Superior temporal gyrus (tissue), 1 donor: ENCODE measurements around the gene OMD.
A peak's percentile ranks its signal among the peaks of the same experiment; 100 is the strongest.

Experiments used
- DNase-seq: peaks from one replicate; pipeline ENCODE4 v3.0.0-alpha.2; 2016; ENCODE audit errors: extremely low spot score

Gene OMD, protein sequence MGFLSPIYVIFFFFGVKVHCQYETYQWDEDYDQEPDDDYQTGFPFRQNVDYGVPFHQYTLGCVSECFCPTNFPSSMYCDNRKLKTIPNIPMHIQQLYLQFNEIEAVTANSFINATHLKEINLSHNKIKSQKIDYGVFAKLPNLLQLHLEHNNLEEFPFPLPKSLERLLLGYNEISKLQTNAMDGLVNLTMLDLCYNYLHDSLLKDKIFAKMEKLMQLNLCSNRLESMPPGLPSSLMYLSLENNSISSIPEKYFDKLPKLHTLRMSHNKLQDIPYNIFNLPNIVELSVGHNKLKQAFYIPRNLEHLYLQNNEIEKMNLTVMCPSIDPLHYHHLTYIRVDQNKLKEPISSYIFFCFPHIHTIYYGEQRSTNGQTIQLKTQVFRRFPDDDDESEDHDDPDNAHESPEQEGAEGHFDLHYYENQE

DNA sequence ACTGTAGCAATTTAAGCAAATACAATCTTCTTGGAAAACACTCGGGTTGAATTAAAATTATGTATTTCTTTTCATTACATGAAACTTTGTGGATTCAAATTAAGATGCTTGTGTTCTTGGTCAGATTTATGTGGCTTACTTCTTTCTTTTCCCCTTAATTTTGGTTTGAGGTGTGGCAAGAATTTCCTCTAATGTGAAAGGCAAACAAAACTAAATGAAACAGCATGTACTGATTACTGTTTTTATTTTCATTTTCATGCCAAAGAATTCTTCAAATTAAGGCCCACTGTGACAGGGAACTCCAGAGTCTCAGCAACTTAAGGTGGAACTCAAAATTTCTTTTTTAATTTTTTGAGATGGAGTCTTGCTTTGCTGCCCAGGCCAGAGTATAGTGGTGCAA lies at the start of gene OMD:
Gene OMD (minus strand): TSS at position 132 of the 400 bp plus-strand sequence. CDS start 6,913 bp downstream, outside the sequence.
- no peak for DNase-seq

DNA sequence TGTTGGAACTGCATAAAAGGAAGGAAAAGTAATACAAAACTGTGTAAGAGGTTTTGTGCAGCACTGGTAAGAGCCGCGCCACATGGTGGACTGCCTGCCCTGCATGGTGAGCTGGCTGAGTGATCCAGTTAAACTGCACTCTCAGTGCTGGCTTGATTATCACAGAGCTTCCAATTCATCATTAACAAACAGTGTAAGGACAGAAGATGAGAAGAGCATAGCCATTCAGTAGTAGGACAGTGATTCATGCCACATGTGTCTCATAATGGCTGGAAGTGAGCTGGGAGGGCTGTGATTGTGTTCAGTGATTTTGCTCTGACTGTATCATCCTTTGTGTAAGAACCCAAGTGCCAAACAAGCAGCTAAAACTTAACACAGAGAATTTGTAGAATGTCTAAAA lies 43.9 kb upstream of the OMD start:
- peak; percentile 49 for DNase-seq

DNA sequence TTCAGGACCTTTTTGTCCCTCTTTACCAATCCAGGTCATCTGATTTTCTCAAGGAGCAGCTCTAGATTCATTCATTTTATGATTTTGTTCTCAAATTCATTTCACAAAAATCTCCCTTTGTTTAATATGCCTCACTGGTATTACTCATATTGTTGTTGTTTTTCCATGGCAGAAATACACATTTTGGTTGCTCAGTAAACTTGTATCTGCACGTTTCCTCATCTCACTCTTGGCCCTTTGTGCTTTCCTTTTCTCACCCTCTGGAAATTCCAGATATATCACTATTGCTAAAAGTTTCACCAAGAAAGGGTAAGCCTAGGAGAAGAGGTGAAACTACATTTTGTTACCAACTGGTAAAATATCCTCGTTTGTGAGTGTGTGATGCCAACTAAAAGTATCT lies 43.2 kb upstream of the OMD start:
- no peak for DNase-seq

DNA sequence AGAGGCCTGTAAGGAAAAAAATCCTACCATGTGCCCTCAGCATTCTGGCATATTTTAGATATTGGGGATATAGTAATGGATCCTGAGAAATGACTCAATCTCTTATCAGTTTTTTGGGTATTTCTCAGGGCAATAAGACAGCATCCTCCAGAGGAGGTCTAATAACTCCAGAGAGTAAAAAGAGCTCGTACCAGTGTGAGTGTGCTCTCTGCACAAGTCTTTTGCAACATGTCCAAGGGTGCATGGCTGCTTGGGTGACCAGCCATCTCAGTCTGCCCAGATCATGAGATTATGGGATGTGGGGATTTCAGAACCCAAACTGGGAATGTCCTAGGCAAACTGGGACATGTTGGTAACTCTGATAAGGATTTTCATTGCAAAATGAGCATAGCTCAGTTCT lies 42.8 kb upstream of the OMD start:
- no peak for DNase-seq

DNA sequence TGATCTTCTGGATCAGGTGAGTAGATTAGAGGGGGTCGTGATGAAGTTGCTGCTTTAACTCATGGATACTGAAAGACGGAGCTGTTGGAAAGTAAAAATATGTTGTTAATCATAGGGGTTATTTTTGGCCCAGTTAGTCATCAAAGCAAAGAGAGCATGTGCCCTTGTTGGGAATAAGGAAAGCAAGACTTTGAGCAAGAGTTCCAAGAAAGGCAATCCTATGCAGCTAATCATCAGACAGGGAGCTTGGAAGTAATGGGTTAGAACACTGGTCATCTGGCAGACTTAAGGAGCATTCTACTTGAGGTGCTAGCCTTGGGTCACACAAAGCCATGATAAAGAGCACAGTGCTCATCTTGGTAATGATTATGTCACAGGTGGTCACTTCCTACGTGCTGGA lies 39.7 kb upstream of the OMD start:
- no peak for DNase-seq

DNA sequence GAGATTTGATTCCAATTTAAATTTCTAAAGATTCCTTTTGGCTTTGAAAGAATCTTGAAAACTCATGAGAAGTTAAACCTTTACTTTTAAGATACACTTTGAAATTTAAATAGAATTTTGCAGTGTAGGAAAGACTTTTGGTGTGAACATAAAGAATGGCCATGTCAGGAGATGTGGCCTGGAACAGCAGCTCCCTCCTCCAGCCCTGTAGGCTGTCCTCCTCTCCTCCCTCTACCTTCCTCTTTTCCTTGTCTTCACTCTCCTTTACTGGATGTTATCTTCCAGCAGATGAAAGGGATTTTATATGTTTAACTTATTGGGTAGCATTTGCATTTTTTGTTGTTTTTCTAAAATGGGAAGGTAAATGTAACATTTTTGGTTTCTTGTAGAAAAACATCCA lies 39.1 kb upstream of the OMD start:
- DNase-seq, result no peak

DNA sequence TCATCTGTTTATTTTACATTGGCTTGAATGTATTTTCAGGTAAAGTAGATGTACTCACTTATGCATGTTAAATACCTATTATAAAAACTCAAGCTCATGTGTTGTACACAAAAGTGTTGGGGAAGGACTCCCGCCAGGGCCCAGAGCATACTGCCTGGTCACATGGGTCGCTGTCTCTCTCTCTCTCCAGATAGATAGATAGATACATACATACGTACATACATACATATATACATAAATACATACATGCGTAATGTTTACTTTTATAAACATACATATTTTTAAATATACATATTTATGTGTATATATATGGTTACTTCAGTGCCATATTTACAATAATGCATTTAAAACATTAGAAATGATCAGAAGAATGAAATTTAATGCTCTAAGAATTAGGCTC lies 33.3 kb upstream of the OMD start:
- no peak for DNase-seq

DNA sequence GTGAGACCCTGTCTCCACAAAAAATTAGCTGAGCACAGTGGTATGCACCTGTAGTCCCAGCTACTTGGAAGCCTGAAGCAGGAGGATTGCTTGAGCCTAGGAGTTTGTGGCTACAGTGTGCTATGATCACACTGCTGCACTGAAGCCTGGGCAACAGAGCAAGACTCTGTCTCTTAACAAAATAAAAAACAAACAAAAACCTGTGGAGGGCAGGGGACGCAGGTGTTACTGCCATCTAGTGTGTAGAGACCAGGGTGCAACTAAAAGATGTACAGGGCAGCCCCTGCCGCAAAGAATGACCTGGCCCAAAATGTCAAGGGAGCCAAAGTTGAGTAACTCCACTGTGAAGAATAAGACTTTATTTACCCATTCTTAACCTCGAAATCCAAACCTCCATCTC lies 30.9 kb upstream of the OMD start:
- DNase-seq, result no peak

DNA sequence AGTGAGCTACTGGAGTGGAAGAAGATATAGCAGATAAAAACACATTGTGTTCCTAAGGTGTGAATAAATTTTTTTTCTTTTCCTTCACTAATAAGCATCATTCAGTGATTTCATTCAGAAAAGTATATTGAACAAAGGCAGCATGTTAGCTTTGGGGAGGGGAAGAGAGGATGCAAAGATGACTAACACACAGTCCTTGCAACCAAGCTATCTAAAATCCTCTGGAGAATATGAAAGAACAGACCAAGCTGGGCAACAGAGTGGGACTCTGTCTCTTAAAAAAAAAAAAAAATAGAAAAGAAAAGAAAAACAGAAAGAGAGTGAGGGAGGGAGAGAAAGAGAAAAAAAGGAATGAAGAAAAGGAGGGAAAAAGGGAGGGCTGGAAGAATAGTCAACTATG lies 22.3 kb upstream of the OMD start:
- no peak for DNase-seq

DNA sequence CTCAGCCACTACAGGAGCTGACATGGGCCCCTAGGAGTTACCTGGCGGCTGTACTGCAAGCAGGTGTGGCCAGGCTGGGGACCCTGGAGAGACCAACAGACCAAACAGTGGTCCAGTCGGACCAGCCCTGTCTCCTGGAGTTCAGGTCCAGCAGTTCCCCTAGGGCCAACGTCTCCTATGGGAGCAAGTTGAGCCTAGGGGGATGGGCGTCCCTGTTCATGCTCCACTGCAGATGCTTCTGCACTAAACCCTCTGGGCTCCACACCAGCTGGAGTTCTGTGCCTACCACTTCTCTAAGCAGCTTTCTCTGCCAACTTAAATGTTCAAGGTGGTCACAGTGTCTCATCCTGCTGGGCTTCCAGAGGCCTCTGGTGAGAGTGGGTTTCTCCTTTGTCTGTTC lies 20.6 kb upstream of the OMD start:
- no peak for DNase-seq

DNA sequence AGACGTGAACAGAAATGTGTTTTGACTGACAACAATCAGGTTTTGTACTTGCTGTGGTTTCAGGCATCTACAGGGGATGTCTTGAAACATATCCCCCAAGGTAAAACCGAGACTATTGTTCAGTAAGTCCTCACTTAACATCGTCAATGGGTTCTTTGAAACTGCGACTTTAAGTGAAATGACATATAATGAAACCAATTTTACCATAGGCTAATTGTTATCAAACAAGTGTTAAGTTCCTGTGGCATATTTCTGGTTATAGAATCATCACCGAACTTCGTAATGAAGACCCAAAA lies 16.4 kb upstream of the OMD start:
- DNase-seq, result no peak

DNA sequence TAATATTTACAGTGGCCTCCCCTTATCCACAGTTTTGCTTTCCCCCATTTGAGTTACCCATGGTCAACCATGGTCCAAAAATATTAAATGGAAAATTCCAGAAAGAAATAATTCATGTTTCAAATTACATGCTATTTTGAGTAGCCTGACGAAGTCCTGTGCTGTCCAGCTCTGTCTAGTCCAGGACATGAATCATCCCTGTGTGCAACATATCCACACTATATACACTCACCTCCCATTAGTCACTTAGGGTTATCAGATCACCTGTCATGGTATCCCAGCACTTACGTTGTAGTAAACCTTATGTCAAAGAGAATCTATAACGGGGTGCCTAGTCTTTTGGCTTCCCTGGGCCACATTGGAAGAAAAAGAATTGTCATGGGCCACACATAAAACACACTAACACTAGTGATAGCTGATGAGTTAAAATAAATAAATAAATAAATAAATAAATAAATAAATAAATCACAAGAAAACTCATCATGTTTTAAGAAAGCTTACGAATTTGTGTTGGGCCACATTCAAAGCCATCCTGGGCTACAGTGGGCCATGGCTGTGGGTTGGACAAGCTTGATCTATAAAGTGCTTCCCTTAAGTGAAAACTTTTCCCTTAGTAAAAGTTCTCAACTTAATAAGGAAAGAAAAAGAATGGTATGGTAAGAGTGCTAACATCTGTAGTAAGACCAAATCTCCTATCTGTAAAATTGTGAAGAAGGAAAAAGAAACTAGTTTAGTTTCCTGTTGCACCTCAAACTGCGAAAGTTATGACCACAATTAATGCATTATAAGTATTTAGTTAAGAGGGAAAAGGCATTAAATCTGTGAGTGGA lies 15.9 kb upstream of the OMD start:
- DNase-seq, result no peak

DNA sequence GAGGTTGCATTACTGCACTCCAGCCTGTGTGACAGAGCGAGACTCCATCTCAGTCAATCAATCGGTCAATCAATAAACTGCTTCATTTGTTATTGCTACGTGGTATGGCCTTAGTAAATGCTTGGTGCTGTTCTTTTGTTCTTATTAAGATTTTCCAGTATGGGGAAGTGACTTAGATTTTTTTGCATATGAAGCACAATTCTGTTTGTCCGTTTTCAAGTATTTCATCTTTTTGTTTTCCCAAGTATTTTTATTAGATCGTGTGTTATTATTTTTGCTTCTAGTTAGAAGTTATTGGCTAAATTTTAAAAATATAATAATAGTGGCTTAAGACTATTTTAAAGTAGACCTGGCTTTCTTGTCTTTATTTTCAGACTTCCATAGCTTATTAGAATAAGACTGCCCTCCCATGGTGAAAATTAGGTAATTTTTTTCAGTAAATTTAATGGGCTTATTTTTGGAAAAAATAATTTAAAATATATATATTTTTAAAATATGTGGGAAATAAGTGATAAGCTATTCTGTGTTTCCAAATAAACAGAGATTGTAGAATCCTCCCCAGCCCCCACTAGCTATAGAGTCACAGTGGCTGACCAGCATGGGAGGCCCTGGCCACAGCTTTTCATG lies 14.7 kb upstream of the OMD start:
- no peak for DNase-seq

DNA sequence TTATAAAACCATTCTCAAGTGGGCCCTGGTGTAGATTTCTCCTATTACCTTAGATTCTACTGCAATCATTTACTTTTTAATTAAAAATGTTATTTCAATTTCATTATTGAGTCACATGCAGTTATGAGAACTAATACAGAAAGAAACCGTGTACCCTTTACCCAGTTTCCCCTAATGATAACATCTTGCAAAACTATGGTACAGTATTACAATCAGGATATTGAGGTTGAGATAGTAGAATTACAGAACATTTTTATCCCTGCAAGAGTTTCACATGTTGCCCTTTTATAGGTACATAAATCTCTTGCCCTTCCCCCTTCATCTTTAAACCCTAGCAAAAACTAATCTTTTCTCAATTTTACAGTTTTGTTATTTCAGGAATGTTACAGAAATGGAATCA lies 11.0 kb upstream of the OMD start:
- no peak for DNase-seq

DNA sequence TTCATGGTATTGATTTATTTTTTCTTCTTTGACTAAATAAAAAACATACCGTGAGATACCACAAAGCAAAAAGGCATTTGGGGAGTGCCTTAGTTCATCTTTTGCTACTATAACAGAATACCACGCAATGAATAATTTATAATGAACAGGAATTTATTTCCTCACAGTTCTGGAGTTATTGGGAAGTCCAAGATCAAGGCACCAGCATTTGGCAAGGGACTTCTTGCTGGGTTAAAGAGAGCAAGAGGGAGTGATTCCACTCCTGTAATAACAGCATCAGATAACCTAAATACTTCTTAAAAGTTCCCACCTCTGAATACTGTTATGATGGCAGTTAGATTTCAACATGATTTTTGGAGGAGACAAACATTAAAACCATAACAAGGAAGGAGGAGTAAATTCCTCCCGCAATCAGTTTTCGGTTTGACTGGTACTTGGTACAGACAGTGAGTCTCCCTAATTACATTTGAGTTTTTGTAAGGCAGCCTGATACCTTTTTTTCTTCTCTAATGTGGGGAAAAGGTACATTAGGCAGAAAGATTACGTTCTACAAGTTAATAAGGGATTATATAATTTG lies 8.8 kb upstream of the OMD start:
- DNase-seq, result no peak

DNA sequence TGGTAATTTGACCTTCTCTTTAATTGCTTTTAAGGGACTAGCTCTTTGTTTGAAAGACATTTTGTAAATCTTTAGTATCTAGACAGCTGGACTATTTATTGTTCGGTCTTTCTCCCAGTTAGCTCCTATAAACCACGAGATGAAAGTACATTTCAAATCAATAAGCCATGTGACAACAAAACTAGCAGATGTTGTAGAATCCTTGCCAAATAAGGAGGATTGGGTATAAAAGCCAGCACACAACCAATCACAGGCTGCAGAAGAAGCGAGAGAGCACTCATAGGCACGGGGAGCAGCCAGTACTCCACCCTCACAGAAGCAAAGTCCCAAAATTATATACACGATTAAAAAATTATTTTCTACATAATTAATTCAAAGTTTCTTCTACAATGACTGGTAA lies 8.1 kb upstream of the OMD start:
- DNase-seq, result peak; percentile 62

DNA sequence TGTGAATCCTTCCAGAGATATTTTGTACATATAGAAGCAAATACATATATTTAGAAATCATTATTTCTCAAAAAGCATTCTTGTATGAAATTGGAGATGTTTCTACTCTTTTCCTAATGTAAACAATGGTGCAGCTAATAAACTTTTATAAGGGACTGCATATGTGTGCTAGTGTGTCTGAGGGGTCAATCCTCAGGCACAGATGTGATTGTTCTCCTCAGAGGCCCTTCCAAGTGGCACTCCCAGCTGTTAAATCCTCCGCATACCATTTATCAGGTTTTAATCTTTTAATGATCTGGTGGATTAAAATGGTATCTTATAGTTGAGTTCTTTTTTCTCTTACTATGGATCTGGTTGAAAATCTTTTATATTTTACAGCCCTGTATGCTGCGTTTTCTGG lies 5.6 kb upstream of the OMD start:
- no peak for DNase-seq

DNA sequence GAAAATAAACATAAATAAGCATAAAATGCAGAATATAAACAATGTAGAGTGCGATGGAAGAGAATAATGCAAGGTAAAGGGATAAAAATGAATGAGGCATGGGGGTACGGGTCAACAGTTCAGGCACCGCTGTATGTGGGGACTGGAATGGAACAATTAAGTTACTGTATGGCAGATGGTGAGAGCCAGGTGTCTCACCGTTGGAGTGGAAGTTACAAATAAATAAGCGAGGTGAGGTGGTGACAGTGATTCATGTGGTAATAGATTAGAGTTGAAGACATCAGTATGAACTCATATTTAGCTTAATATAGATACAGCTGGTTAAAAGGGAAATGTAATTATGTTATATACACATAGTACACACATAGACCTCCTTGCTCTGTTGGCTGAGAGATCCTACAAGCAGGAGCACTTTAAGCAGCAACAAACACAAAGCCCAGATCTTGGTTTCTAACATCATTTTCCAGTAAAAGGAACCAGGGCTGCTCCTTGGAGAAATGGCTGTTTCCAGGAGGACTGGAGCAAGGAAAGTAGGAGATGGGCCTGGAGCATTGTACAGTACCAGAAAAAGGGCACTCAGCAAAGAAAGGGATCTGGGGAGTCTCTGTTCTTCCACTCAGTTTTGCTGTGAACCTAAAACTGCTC lies 2.4 kb upstream of the OMD start:
- DNase-seq, result no peak

DNA sequence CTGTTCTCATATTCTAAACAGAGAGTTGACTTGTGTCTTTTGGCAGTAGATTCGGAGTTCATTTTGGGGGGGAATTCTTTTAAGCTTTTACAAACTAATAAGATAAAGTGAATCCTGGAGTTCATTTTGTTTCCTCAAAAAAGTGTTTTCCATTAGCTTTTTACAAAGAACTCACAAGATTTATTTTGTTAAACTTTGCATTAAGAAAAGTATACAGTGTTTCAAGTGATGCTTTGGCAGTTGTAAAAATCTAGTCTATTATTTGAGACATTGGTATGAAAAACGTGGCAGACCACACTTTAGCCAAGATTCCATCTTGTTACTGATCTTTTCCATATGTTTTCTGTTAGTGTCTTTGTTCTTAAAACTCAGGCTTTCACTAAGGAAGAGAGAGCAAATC lies 1.2 kb upstream of the OMD start:
- no peak for DNase-seq

DNA sequence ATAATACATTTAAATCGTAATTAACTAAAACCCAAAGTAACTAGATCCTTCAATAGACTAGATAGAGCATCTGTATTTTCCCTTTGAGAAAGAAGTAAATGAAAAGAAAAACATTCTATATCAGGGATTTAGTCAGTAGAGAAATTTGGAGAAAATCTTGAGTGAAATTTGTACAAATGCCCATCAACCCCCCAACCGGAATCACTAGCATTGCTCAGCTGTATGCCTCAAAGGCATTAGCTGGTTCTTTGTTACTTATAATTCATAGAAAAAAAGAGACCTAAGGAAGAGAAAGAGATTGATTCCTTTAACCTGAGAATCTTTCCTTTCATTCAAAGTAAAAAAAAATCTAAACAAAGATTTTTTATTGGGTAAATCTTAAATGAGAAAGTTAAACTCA lies 659 bp downstream of the OMD start:
- DNase-seq, result no peak

DNA sequence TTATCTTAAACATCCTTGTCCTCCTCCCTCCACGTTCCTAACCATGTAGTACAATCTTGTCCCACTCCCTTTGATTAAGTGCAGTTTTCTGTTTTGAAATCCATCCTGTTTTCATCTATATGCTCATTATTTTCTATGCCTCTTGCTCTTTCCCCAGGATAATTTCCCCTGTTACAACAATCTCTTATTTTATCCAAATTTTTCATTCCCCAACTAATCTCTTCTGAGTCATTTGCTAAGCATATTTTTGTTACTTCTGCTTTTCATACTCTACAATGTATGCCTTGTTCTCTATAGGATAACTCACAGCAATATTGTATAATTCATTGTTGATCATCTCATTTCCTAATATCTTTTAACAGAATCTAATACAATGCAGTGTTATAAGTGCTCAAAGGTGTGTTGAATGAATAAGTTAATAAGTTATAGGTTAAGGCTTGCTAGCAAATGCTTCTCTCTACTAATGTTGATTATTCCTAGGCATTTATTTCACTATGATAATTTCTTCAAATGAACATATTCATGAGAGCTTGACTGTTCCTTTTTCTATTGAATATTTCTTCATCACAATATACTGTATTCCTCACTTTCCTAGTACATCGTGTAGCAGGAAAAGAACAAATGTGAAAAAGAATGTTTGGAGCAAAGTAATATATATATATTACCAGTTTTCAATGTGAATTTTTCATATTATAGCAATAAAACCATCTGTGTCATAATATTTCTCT lies 1.5 kb downstream of the OMD start:
- no peak for DNase-seq
